Measurements from ENCODE around the gene RXRA.

GRCh38 chr9:134408939-134409737 lies 82.9 kb downstream of the RXRA start:
- TF ChIP-seq POLR2A (IDR thresholded peaks at IDR 0.05) (no peak), CTCF (IDR thresholded peaks at IDR 0.05 in 8 of 11, conservative IDR thresholded peaks at IDR 0.05 in 3 of 11) (no peak), POLR2AphosphoS5 (IDR thresholded peaks at IDR 0.05) (peak; percentile 31 to 62 (median 48))

Measured in spleen (tissue), 7 donors.